DOHH2 (cell line): ENCODE data around the gene SLC7A9.

ENCODE experiments used
- H3F3A ChIP-seq: fragments of 200-600 bp; sonication (generic), shearing (Covaris generic); 2 replicates; pipeline ENCODE4 v1.6.0; 2016; ENCODE audit warnings: antibody characterized with exemption, mild to moderate bottlenecking; ENCODE audit not compliant: control insufficient read depth, insufficient read depth
- H3K27ac ChIP-seq: fragments of 200-600 bp; sonication (generic); 2 replicates; pipeline ENCODE4 v1.5.1; 2014; ENCODE audit warnings: low read depth, mild to moderate bottlenecking, low read length, moderate library complexity
- H3K27me3 ChIP-seq: fragments of 200-600 bp; sonication (generic); 2 replicates; pipeline ENCODE4 v1.6.1; 2014; ENCODE audit warnings: mild to moderate bottlenecking, low read length, mixed read lengths; ENCODE audit not compliant: control insufficient read depth
- H3K36me3 ChIP-seq: fragments of 200-600 bp; sonication (generic); 2 replicates; pipeline ENCODE4 v1.6.1; 2014; ENCODE audit warnings: mild to moderate bottlenecking, low read length, moderate library complexity, mixed read lengths; ENCODE audit not compliant: control insufficient read depth
- H3K4me1 ChIP-seq: fragments of 200-600 bp; sonication (generic); 2 replicates; pipeline ENCODE4 v1.6.1; 2014; ENCODE audit warnings: mild to moderate bottlenecking, low read length, mixed read lengths; ENCODE audit not compliant: control insufficient read depth
- H3K4me2 ChIP-seq: fragments of 200-600 bp; sonication (generic); 2 replicates; pipeline ENCODE4 v1.6.0; 2014; ENCODE audit warnings: mild to moderate bottlenecking, low read length, moderate library complexity
- H3K4me3 ChIP-seq: fragments of 200-600 bp; sonication (generic); 2 replicates; pipeline ENCODE4 v1.5.1; 2014; ENCODE audit warnings: mild to moderate bottlenecking, low read length, mixed read lengths
- H3K79me2 ChIP-seq: fragments of 200-600 bp; sonication (generic); 2 replicates; pipeline ENCODE4 v1.6.1; 2014; ENCODE audit warnings: mild to moderate bottlenecking, low read length, mixed read lengths; ENCODE audit not compliant: control insufficient read depth
- H3K9me2 ChIP-seq: fragments of 200-600 bp; sonication (generic); replicated peaks from 2 replicates; pipeline ENCODE4 v1.6.1; 2014; ENCODE audit warnings: mild to moderate bottlenecking, low read length, mixed read lengths; ENCODE audit not compliant: control insufficient read depth
- H3K9me3 ChIP-seq: fragments of 200-600 bp; sonication (generic); 2 replicates; pipeline ENCODE4 v1.6.1; 2014; ENCODE audit warnings: antibody characterized with exemption, low read length, mixed read lengths; ENCODE audit not compliant: control insufficient read depth, insufficient read depth
- H4K20me1 ChIP-seq: fragments of 200-600 bp; sonication (generic); 2 replicates; pipeline ENCODE4 v1.6.0; 2014; ENCODE audit warnings: low read depth, mild to moderate bottlenecking, antibody characterized with exemption, low read length, moderate library complexity; ENCODE audit not compliant: control insufficient read depth, insufficient read depth
- EZH2phosphoT487 ChIP-seq: fragments of 200-600 bp; sonication (generic); IDR thresholded peaks from 2 replicates; pipeline ENCODE4 v1.6.1; 2017; ENCODE audit warnings: borderline replicate concordance, mild to moderate bottlenecking, antibody characterized with exemption, low read length, moderate library complexity, mixed read lengths
- TF ChIP-seq, protein P1 (sequence below): fragments of 200-600 bp; sonication (generic); IDR thresholded peaks from one replicate; pipeline ENCODE4 v1.5.1; 2014; ENCODE audit warnings: antibody characterized with exemption, mild to moderate bottlenecking, low read depth, low read length; ENCODE audit not compliant: poor library complexity, severe bottlenecking

Gene SLC7A9

DNA sequence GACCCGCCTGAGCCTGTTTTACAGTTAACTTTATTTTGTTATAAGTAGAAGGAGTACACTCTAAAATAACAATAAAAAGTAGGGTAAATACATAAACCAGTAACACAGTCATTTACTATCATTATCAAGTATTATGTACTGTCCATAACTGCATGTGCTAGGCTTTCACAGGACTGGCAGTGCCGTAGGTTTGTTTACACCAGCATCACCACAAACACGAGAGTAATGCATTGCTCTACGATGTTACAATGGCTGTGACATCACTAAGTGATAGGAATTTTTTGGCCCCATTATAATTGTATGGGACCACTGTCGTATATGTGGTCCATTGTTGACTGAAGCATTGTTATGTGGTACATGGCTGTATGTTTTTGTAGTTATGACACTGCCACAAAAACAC, 41.3 kb upstream of the SLC7A9 start:
- no peak overlapping the region for H3K27ac ChIP-seq
- no peaks in the 10 kb centered on the region for H3K9me2 ChIP-seq
- no peaks in the 10 kb centered on the region for H3K9me3 ChIP-seq
- no peaks in the 10 kb centered on the region for H4K20me1 ChIP-seq
- H3K79me2 ChIP-seq: no peaks in the 10 kb centered on the region
- H3K36me3 ChIP-seq: no peaks in the 10 kb centered on the region
- no peak overlapping the region for H3K4me2 ChIP-seq
- TF ChIP-seq, protein P1, sequence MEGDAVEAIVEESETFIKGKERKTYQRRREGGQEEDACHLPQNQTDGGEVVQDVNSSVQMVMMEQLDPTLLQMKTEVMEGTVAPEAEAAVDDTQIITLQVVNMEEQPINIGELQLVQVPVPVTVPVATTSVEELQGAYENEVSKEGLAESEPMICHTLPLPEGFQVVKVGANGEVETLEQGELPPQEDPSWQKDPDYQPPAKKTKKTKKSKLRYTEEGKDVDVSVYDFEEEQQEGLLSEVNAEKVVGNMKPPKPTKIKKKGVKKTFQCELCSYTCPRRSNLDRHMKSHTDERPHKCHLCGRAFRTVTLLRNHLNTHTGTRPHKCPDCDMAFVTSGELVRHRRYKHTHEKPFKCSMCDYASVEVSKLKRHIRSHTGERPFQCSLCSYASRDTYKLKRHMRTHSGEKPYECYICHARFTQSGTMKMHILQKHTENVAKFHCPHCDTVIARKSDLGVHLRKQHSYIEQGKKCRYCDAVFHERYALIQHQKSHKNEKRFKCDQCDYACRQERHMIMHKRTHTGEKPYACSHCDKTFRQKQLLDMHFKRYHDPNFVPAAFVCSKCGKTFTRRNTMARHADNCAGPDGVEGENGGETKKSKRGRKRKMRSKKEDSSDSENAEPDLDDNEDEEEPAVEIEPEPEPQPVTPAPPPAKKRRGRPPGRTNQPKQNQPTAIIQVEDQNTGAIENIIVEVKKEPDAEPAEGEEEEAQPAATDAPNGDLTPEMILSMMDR: no peak
- no peak for TF ChIP-seq EZH2phosphoT487
- no peak overlapping the region for H3K4me3 ChIP-seq
- H3K27me3 ChIP-seq: no peaks in the 10 kb centered on the region
- H3K4me1 ChIP-seq: no peaks in the 10 kb centered on the region
- H3F3A ChIP-seq: no peaks in the 10 kb centered on the region

DNA sequence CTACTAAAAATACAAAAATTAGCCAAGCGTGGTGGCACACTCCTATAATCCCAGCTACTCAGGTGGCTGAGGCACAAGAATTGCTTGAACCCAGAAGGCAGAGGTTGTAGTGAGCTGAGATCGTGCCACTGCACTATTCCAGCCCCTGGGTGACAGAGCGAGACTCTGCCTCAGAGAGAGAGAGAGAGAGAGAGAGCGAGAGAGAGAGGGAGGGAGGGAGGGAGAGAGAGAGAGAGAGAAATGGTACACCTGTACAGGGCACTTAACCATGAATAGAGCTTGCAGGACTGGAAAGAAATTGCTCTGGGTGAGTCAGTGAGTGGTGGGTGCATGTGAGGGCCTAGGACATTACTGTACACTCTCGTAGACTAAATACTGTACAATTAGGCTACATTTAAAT, 40.5 kb upstream of the SLC7A9 start:
- no peak overlapping the region for H3K4me2 ChIP-seq
- no peaks in the 10 kb centered on the region for H4K20me1 ChIP-seq
- TF ChIP-seq, protein P1: no peak
- no peak for TF ChIP-seq EZH2phosphoT487
- no peak overlapping the region for H3K4me3 ChIP-seq
- no peaks in the 10 kb centered on the region for H3K27me3 ChIP-seq
- H3F3A ChIP-seq: no peaks in the 10 kb centered on the region
- no peaks in the 10 kb centered on the region for H3K9me3 ChIP-seq
- H3K9me2 ChIP-seq: no peaks in the 10 kb centered on the region
- no peaks in the 10 kb centered on the region for H3K36me3 ChIP-seq
- no peaks in the 10 kb centered on the region for H3K4me1 ChIP-seq
- H3K27ac ChIP-seq: no peak overlapping the region
- no peaks in the 10 kb centered on the region for H3K79me2 ChIP-seq

DNA sequence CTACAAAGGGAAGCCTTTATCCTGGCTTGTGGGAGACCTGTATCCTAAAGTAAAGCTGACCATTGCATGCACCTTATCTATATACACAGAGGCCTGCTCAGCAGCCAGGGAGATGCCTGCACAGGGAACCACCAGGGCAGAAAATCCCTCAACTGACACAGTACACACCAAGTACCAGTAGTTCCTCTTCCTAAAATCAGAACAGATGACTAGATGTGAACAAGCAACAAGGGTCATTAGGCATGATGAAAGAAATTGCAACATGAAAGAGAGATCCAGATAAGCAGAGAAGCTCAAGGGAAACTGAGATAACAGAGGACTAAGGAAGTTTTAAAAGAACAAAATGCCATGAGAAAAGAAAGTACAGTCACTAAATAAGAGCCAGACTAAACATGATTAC, 39.7 kb upstream of the SLC7A9 start:
- Histone ChIP-seq H3K9me3 (no peaks in the 10 kb centered on the region), H3K4me2 (no peak overlapping the region), H3K4me1 (no peaks in the 10 kb centered on the region), H3K27ac (no peak overlapping the region), H4K20me1 (no peaks in the 10 kb centered on the region), H3F3A (no peaks in the 10 kb centered on the region), H3K36me3 (no peaks in the 10 kb centered on the region), H3K9me2 (no peaks in the 10 kb centered on the region), H3K4me3 (no peak overlapping the region), H3K79me2 (no peaks in the 10 kb centered on the region), H3K27me3 (no peaks in the 10 kb centered on the region)
- TF ChIP-seq, protein P1: no peak
- no peak for TF ChIP-seq EZH2phosphoT487
